ENCODE results near the gene FOXO6. TPM values are rescaled to one million over a fixed set of nuclear protein-coding genes. Genes with fewer than 3 reads are reported as not detected.
A peak's percentile ranks its signal among the peaks of the same experiment; 100 is the strongest.

The FOXO6 gene
- total RNA-seq, 1 experiment from 2014 or later: 9.0 TPM

DNA sequence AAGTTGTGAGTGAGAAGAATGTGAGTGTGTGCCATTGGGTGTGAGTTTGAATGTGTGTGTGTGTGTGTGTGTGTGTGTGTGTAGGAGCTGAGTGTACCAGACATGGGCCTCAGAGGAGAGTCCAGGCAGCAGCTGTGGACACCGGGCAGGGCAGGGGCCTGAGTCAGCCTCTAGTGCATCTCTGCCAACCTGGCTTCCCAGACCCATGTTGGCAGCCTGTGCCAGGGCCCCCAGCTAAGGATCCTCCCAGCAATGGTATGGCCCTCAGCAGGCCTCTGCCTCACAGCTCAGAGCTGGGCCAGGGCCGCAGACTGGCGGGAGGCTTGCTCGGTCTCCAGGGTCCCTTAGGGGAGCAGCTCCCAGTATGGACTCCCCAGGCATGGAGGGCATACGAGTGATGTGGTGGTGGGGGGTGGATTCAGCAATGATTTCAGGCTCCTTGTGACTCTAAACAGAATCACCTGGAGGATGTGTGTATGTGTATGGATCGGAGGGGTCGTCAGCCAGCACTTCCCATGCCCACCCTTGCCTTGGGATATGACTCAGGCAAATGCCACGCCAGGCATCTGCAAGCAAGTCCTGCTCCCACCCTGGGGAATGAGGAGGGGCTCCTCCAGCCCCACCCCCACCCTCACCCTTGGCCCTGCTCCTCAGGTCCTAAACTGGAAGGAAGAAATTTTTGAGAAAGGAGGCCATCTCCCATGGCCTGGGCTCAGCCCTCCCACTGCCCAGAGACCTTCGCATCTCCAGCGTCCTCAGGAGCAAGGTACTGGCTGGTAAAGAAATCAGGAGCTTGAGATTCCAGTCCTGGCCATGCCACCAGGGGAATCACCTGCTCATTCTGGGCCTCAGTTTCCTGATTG lies 1.8 kb upstream of the FOXO6 start:
- CTCF ChIA-PET: interaction anchor here (0.8 to 1.6 kb wide), 3 partner anchors 18 to 59 kb away, joined by 3 to 4 read pairs (median 3); no protein-coding TSS in a partner anchor
- Histone ChIP-seq H3K27ac (no peak overlapping the region), H3F3A (ENCODE audit: insufficient read depth, low read depth) (peaks cover 32% of the 10 kb centered on the region; the same call in 1 of the 2 replicates), H3K4me3 (no peak overlapping the region), H3K27me3 (ENCODE audit: insufficient read depth, low read depth) (peaks cover 7% of the 10 kb centered on the region; the same call in 1 of the 2 replicates), H3K79me2 (ENCODE audit: low read depth) (no peaks in the 10 kb centered on the region), H3K4me1 (replicated peaks; ENCODE audit: insufficient read depth) (peaks cover 52% of the 10 kb centered on the region), H3K36me3 (ENCODE audit: low read depth) (no peaks in the 10 kb centered on the region), H3K9me2 (ENCODE audit: insufficient read depth) (no peaks in the 10 kb centered on the region), H2AFZ (no peak overlapping the region), H4K20me1 (ENCODE audit: insufficient read depth) (no peaks in the 10 kb centered on the region), H3K4me2 (peak overlapping the region; percentile 90; the same call in 1 of the 2 replicates), H3K9me3 (ENCODE audit: insufficient read depth, low read depth) (no peaks in the 10 kb centered on the region)
- POLR2A ChIA-PET (ENCODE audit: unreplicated experiment): interaction anchor here (0.6 to 0.7 kb wide), 3 partner anchors 16 to 62 kb away, joined by 4 to 6 read pairs (median 5); no protein-coding TSS in a partner anchor
- no TSS peak for BruUV-seq (replicated peaks)
- intact Hi-C loops (cut with micrococcal nuclease; ENCODE audit: unreplicated experiment): loop anchor here (10.0 kb wide), 1 partner anchor 155 kb away; no protein-coding TSS in a partner anchor
- DNase-seq: no peak
- TF ChIP-seq, protein P1, sequence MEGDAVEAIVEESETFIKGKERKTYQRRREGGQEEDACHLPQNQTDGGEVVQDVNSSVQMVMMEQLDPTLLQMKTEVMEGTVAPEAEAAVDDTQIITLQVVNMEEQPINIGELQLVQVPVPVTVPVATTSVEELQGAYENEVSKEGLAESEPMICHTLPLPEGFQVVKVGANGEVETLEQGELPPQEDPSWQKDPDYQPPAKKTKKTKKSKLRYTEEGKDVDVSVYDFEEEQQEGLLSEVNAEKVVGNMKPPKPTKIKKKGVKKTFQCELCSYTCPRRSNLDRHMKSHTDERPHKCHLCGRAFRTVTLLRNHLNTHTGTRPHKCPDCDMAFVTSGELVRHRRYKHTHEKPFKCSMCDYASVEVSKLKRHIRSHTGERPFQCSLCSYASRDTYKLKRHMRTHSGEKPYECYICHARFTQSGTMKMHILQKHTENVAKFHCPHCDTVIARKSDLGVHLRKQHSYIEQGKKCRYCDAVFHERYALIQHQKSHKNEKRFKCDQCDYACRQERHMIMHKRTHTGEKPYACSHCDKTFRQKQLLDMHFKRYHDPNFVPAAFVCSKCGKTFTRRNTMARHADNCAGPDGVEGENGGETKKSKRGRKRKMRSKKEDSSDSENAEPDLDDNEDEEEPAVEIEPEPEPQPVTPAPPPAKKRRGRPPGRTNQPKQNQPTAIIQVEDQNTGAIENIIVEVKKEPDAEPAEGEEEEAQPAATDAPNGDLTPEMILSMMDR (conservative IDR thresholded peaks at IDR 0.05): no peak
- TF ChIP-seq EZH2 (IDR thresholded peaks at IDR 0.05; ENCODE audit: low read depth): no peak

GRCh38 chr1:41360074-41360785 lies 1.0 kb upstream of the FOXO6 start:
- H3K36me3 ChIP-seq (ENCODE audit: low read depth): no peaks in the 10 kb centered on the region
- TF ChIP-seq, protein P1 (conservative IDR thresholded peaks at IDR 0.05): no peak
- no peak for TF ChIP-seq EZH2 (IDR thresholded peaks at IDR 0.05; ENCODE audit: low read depth)
- intact Hi-C loops (cut with micrococcal nuclease; ENCODE audit: unreplicated experiment): no loop called here
- peaks cover 31% of the 10 kb centered on the region; the same call in 1 of the 2 replicates for H3F3A ChIP-seq (ENCODE audit: insufficient read depth, low read depth)
- ChIA-PET POLR2A (ENCODE audit: unreplicated experiment) (interaction anchor here (0.6 to 1.0 kb wide), 3 partner anchors 17 to 27 kb away, joined by 4 to 6 read pairs (median 6); no protein-coding TSS in a partner anchor), CTCF (interaction anchor here (0.8 to 1.6 kb wide), 4 partner anchors 18 to 58 kb away, joined by 3 to 6 read pairs (median 4); no protein-coding TSS in a partner anchor)
- peak; percentile 60 to 69 for DNase-seq
- H3K9me3 ChIP-seq (ENCODE audit: insufficient read depth, low read depth): no peaks in the 10 kb centered on the region
- no TSS peak for BruUV-seq (replicated peaks)
- peak overlapping the region; percentile 61; the same call in 1 of the 2 replicates for H3K4me3 ChIP-seq
- no peaks in the 10 kb centered on the region for H4K20me1 ChIP-seq (ENCODE audit: insufficient read depth)
- H2AFZ ChIP-seq: 0 out of 2 replicates have a peak overlapping the region, but pooled peaks have one; percentile 45
- H3K27me3 ChIP-seq (ENCODE audit: insufficient read depth, low read depth): peaks cover 7% of the 10 kb centered on the region; the same call in 1 of the 2 replicates
- H3K79me2 ChIP-seq (ENCODE audit: low read depth): no peaks in the 10 kb centered on the region
- H3K4me2 ChIP-seq: peak overlapping the region; percentile 90
- peaks cover 45% of the 10 kb centered on the region for H3K4me1 ChIP-seq (replicated peaks; ENCODE audit: insufficient read depth)
- H3K9me2 ChIP-seq (ENCODE audit: insufficient read depth): no peaks in the 10 kb centered on the region
- H3K27ac ChIP-seq: no peak overlapping the region

Data from PC-9 (cell line).